ENCODE data around the gene WBP1L. TPM values are rescaled to one million over a fixed set of nuclear protein-coding genes. Genes with fewer than 3 reads are reported as not detected.

Gene WBP1L
- total RNA-seq, 2 donors from 2014 or later, result 32.3 to 42.7 TPM

DNA sequence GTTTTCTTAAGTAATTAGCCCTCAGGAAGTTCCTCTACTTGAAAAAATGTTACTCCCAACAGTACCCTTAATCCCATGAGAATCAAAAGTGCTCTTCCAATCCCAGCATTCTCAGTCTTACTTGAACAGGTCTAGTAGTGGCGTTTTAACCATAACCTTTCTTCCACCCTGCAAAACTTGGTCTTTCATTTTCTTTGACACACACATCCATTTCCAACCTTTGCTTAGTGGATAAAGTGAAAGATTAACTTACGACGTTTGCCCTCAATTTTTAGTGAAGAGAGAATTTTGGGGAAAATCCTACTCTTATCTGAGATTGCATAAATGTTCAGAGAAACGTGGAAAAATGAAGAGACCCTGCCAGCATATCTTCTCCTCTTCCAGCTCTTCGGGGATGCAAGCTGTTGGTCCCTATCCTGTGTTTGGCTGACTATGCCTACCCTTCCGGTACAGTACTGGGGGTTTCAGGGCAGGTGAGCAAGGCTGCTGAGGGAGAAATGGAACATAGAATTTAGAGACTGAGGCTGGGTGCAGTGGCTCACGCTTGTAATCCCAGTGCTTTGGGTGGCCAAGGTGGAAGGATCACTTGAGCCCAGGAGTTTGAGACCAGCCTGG, 18.8 kb downstream of the WBP1L start:
- TF ChIP-seq, protein P1, sequence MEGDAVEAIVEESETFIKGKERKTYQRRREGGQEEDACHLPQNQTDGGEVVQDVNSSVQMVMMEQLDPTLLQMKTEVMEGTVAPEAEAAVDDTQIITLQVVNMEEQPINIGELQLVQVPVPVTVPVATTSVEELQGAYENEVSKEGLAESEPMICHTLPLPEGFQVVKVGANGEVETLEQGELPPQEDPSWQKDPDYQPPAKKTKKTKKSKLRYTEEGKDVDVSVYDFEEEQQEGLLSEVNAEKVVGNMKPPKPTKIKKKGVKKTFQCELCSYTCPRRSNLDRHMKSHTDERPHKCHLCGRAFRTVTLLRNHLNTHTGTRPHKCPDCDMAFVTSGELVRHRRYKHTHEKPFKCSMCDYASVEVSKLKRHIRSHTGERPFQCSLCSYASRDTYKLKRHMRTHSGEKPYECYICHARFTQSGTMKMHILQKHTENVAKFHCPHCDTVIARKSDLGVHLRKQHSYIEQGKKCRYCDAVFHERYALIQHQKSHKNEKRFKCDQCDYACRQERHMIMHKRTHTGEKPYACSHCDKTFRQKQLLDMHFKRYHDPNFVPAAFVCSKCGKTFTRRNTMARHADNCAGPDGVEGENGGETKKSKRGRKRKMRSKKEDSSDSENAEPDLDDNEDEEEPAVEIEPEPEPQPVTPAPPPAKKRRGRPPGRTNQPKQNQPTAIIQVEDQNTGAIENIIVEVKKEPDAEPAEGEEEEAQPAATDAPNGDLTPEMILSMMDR (IDR thresholded peaks at IDR 0.05), result no peak
- DNase-seq, result no peak
- no peak overlapping the region for H3K27ac ChIP-seq
- no peak overlapping the region for H3K9ac ChIP-seq (ENCODE audit: low read depth in 2 of 2, low read length in 2 of 2)
- no peaks in the 10 kb centered on the region for H3K4me1 ChIP-seq
- H3K9me3 ChIP-seq, result no peaks in the 10 kb centered on the region
- no peak overlapping the region for H3K4me3 ChIP-seq
- intact Hi-C loops (cut with DNase I), result no loop called here
- H3K36me3 ChIP-seq, result no peaks in the 10 kb centered on the region
- H3K27me3 ChIP-seq, result no peaks in the 10 kb centered on the region

DNA sequence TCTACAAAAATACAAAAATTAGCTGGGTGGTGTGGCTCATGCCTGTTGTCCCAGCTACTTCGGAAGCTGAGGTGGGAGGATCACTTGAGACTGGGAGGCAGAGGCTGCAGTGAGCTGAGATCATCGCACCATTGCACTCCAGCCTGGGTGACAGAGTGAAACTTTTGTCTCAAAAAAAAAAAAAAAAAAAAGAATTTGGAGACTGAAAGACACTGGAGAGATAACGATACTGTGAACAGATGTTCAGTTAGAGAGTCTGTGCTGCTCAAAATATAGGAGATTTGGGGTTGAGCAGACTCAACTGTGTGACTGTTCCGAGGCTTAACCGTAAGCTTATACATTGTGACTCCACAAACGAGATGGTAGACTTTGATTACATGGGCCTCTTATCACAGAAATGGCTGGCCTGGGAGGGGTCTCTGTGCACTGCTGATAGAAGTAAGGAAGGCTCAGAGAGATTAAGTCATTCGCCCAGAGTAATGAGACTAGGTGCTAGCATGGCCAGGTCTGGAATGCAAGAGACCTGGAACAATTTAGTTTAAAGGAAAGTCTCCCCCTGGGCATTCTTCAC, 19.4 kb downstream of the WBP1L start:
- TF ChIP-seq, protein P1 (IDR thresholded peaks at IDR 0.05), result no peak
- Histone ChIP-seq H3K36me3 (no peaks in the 10 kb centered on the region), H3K9me3 (no peaks in the 10 kb centered on the region), H3K9ac (ENCODE audit: low read depth in 2 of 2, low read length in 2 of 2) (no peak overlapping the region), H3K27me3 (no peaks in the 10 kb centered on the region), H3K27ac (no peak overlapping the region), H3K4me1 (no peaks in the 10 kb centered on the region), H3K4me3 (no peak overlapping the region)
- intact Hi-C loops (cut with DNase I), result no loop called here
- no peak for DNase-seq

DNA sequence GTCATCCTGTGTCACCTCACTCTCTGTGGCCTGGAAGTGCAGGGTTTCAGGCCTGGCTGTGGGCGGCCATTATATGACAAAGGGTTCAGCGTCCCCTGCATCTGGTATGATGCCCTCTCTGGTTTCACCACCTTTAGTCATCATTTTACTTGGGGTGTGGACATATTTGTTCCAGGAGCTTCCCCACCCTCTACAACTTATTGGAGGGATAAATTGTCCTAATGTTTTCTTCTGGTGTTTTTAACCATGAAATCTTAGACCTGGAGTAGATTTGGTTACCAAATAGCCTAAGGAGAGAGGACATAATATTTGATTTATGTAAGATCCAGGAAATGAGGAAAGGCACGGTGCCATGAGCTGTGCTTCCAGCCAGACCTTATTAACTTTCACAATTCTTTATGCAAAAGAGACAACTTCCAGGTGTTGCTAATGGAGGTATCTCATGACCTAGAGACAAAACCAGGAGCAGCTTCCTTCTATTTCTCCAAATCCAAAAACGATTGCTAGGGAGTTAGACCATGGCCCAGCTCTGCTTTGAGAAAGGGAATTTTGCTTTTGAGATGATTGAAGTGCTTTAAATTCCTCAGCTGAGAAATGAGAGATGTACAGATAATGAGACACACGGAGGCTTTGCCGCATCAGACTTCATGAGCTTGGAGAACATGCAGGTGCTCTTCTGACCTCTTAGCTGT, 20.9 kb downstream of the WBP1L start:
- no peaks in the 10 kb centered on the region for H3K4me1 ChIP-seq
- intact Hi-C loops (cut with DNase I), result no loop called here
- TF ChIP-seq, protein P1 (IDR thresholded peaks at IDR 0.05), result no peak
- no peaks in the 10 kb centered on the region for H3K9me3 ChIP-seq
- no peaks in the 10 kb centered on the region for H3K27me3 ChIP-seq
- H3K36me3 ChIP-seq, result no peaks in the 10 kb centered on the region
- H3K27ac ChIP-seq, result no peak overlapping the region
- no peak overlapping the region for H3K9ac ChIP-seq (ENCODE audit: low read depth in 2 of 2, low read length in 2 of 2)
- DNase-seq, result no peak
- no peak overlapping the region for H3K4me3 ChIP-seq

DNA sequence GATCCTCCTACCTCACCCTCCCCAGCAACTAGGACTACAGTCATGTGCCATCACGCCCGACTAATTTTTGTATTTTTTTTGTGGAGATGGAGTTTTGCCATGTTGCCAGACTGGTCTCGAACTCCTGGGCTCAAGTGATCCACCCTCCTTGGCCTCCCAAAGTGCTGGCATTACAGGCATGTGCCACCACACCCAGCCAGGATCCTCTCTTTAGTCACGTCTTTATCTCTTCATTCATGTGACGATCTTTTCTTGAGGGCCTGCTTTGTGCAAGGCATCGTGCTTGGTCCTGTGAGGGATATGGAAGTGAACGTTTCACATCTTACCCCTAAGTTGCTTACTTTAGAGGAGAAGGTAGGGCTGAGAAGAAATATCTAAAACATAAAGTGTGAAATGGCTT, 21.6 kb downstream of the WBP1L start:
- DNase-seq, result no peak
- H3K4me1 ChIP-seq, result no peaks in the 10 kb centered on the region
- TF ChIP-seq, protein P1 (IDR thresholded peaks at IDR 0.05), result no peak
- no peak overlapping the region for H3K9ac ChIP-seq (ENCODE audit: low read depth in 2 of 2, low read length in 2 of 2)
- intact Hi-C loops (cut with DNase I), result no loop called here
- no peaks in the 10 kb centered on the region for H3K27me3 ChIP-seq
- no peaks in the 10 kb centered on the region for H3K9me3 ChIP-seq
- no peak overlapping the region for H3K4me3 ChIP-seq
- no peak overlapping the region for H3K27ac ChIP-seq
- H3K36me3 ChIP-seq, result no peaks in the 10 kb centered on the region

DNA sequence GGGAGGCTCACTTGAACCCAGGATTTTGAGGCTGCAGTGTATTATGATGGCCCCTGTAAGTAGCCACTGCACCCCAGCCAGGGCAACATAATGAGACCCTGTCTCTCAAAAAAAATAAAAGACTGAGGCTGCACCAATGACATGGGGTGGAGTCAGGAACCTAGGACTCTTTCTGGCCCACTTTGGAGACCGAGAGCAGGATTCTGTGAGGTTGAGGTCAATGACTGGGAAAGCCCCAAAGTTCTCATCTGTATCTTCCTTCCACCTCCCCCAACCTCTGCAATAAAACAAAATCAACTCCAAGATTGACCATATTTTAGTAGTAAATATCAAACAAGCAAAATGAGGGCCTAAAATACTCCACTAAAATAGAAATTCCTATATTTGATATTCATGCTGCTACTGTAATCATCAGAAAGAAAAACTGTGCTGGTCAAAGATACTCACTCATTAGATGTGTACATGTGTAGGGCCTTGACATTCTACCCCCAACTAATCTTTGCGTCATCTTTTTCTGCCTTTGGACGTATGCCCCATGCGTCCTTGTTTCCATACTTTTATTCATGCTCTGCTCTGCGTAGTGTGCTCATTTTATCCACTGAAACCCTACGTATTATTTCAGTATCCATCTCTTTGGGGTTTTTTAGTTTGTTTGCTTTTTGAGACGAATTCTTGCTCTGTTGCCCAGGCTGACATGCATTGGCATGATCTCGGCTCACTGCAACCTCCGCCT, 23.8 kb downstream of the WBP1L start:
- no peaks in the 10 kb centered on the region for H3K27me3 ChIP-seq
- DNase-seq, result no peak
- TF ChIP-seq, protein P1 (IDR thresholded peaks at IDR 0.05), result no peak
- H3K9ac ChIP-seq (ENCODE audit: low read depth in 2 of 2, low read length in 2 of 2), result no peak overlapping the region
- intact Hi-C loops (cut with DNase I), result no loop called here
- no peaks in the 10 kb centered on the region for H3K4me1 ChIP-seq
- no peak overlapping the region for H3K27ac ChIP-seq
- H3K36me3 ChIP-seq, result no peaks in the 10 kb centered on the region
- H3K4me3 ChIP-seq, result no peak overlapping the region
- H3K9me3 ChIP-seq, result no peaks in the 10 kb centered on the region
